Natural killer cell (primary cell): Measurements from ENCODE around the gene ZNF334. TPM values are rescaled to one million over a fixed set of nuclear protein-coding genes. Genes with fewer than 3 reads are reported as not detected.

Experiments used
- ATAC-seq, 3 donors: fragments of 150-1000 bp in 2 of 3; fragments of 200-7000 bp in 1 of 3; cut with Tn5 transposase; 1 replicate in 1 of 3; 2 replicates in 2 of 3; pipeline ENCODE4 v1.10.0; 2021; ENCODE audit warnings: mild to moderate bottlenecking in 2 of 3, moderate library complexity in 2 of 3
- DNase-seq, 2 donors: peaks; one replicate each; pipeline versions ENCODE4 v3.0.0 to v3.0.0-alpha.2; 2013 to 2021; ENCODE audit warnings: mixed read lengths in 1 of 2
- H3K27ac ChIP-seq: one replicate; pipeline ENCODE4 v1.5.1; 2013; ENCODE audit warnings: mild to moderate bottlenecking, low read length
- H3K27me3 ChIP-seq: one replicate; pipeline ENCODE4 v1.6.1; 2013; ENCODE audit warnings: low read length; ENCODE audit not compliant: control insufficient read depth, insufficient read depth
- H3K36me3 ChIP-seq: one replicate; pipeline ENCODE4 v1.6.1; 2013; ENCODE audit warnings: low read length; ENCODE audit not compliant: control insufficient read depth, insufficient read depth
- H3K4me1 ChIP-seq: one replicate; pipeline ENCODE4 v1.6.1; 2013; ENCODE audit warnings: low read length; ENCODE audit not compliant: control insufficient read depth, insufficient read depth
- H3K4me3 ChIP-seq: one replicate; pipeline ENCODE4 v1.5.1; 2013; ENCODE audit warnings: low read length
- H3K9me3 ChIP-seq: one replicate; pipeline ENCODE4 v1.6.1; 2013; ENCODE audit warnings: low read length; ENCODE audit not compliant: control insufficient read depth, insufficient read depth
- H3K27ac Mint-ChIP-seq, 2 donors: one replicate each; pipeline ENCODE4 v1.8.0; 2022; ENCODE audit warnings: mild to moderate bottlenecking in 2 of 2, mixed read lengths in 2 of 2, moderate library complexity in 1 of 2
- H3K27me3 Mint-ChIP-seq, 2 donors: one replicate each; pipeline ENCODE4 v1.8.0; 2022; ENCODE audit warnings: low read depth in 2 of 2, mixed read lengths in 2 of 2
- H3K36me3 Mint-ChIP-seq: one replicate; pipeline ENCODE4 v1.8.0; 2022; ENCODE audit warnings: mixed read lengths
- H3K4me1 Mint-ChIP-seq, 2 donors: one replicate each; pipeline ENCODE4 v1.8.0; 2022; ENCODE audit warnings: mixed read lengths in 2 of 2
- H3K4me3 Mint-ChIP-seq: one replicate; pipeline ENCODE4 v1.8.0; 2022; ENCODE audit warnings: mild to moderate bottlenecking, moderate library complexity, mixed read lengths
- H3K9me3 Mint-ChIP-seq, 2 donors: one replicate each; pipeline ENCODE4 v1.8.0; 2022; ENCODE audit warnings: mixed read lengths in 2 of 2
- WGBS: methylation state at CpG from one replicate; pipeline ENCODE4 v1.1.7; 2013; ENCODE audit warnings: missing lambda C conversion rate; ENCODE audit not compliant: insufficient coverage; 5-methylcytosine and 5-hydroxymethylcytosine counted together
- intact Hi-C: fragments of 100-400 bp; cut with micrococcal nuclease; formaldehyde crosslinking; loops from one replicate; pipeline ENCODE4 v1.14.2; 2022
- total RNA-seq, 4 donors: library from RNA; stranded (reverse); fragments of 120-200 nt in 1 of 4; gene quantifications; one replicate each; pipeline versions ENCODE4 v1.2.3 to v1.2.4, GENCODE V29; 2013 to 2022
- TF ChIP-seq, protein P1 (sequence below): fragments of 200-600 bp; IDR thresholded peaks from one replicate; pipeline ENCODE4 v1.8.0; 2022; ENCODE audit warnings: antibody characterized with exemption

The ZNF334 gene
- total RNA-seq, 3 donors from 2014 or later (not counting 1 experiment from before 2014, with no cell fraction given), result 0.43 to 0.59 (median 0.43) TPM

DNA sequence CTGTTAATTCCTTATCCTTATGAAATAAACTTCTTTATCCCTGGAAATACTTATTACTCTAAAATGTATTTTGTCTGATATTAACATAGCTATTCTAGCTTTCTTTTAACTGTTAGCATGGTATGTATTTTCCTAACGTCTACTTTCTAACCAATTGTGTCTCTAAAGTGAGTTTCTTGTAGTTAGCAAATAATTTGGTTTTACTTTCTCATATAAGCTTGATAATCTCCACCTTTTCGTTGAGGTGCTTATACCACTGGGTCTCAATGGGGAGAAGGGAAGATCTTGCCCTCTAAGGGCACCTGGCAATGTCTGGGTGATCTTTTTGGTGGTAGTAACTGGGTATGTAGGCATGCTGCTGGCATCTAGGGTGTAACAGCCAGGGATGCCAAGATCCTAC is 25.7 kb downstream of the ZNF334 start:
- Mint-ChIP-seq H3K27me3 (peaks cover 32 to 75% of the 10 kb centered on the region in 2 donors), H3K9me3 (no peaks in the 10 kb centered on the region), H3K4me3 (no peak overlapping the region), H3K36me3 (no peaks in the 10 kb centered on the region), H3K4me1 (no peaks in the 10 kb centered on the region), H3K27ac (no peak overlapping the region)
- DNase-seq (no peak), ATAC-seq (no peak)
- no peaks in the 10 kb centered on the region for H3K4me1 ChIP-seq
- 100% methylated on average over 1 of the region's 2 CpGs for WGBS
- intact Hi-C loops, result no loop called here
- H3K9me3 ChIP-seq, result no peaks in the 10 kb centered on the region
- H3K4me3 ChIP-seq, result no peak overlapping the region
- TF ChIP-seq, protein P1, sequence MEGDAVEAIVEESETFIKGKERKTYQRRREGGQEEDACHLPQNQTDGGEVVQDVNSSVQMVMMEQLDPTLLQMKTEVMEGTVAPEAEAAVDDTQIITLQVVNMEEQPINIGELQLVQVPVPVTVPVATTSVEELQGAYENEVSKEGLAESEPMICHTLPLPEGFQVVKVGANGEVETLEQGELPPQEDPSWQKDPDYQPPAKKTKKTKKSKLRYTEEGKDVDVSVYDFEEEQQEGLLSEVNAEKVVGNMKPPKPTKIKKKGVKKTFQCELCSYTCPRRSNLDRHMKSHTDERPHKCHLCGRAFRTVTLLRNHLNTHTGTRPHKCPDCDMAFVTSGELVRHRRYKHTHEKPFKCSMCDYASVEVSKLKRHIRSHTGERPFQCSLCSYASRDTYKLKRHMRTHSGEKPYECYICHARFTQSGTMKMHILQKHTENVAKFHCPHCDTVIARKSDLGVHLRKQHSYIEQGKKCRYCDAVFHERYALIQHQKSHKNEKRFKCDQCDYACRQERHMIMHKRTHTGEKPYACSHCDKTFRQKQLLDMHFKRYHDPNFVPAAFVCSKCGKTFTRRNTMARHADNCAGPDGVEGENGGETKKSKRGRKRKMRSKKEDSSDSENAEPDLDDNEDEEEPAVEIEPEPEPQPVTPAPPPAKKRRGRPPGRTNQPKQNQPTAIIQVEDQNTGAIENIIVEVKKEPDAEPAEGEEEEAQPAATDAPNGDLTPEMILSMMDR, result no peak
- H3K27me3 ChIP-seq, result no peaks in the 10 kb centered on the region
- no peak overlapping the region for H3K27ac ChIP-seq
- no peaks in the 10 kb centered on the region for H3K36me3 ChIP-seq

DNA sequence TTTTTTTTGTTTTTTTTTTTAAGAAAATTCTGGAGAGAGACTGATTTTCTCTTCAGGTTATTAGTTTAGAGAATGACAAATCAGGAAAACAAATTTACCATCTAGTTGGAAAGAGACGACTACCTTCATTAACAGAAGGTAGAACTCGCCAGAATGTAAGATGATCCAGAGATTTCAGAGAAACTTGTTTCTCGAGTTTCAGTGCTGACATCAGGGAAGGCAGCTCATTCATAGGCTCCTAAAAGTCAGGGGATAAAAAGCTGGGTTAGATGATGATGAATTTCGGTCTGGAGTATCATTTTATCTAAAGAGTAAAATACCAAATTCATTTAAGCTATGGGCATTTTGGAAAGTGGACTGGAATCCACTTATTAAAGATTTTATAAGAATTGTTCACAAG is 27.9 kb downstream of the ZNF334 start:
- intact Hi-C loops, result no loop called here
- no peaks in the 10 kb centered on the region for H3K9me3 Mint-ChIP-seq
- H3K4me1 Mint-ChIP-seq, result no peaks in the 10 kb centered on the region

DNA sequence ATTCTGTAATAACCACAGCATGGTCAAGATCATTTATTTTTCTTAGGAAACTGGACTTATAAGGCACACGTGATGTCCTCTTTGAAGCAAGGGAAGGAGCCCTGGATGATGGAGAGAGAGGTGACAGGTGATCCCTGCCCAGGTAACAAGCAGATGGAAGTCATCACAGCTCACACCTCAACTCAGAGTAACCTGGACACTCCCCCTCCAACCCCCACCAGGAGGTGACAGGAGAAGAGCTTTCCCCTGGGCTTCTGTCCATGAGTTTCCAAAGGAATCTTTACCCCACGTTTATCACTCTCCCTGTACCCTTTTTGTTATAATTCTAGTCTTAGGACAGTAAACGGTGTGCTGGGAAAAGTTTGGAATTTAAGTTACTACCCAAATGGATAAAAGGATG is 28.4 kb downstream of the ZNF334 start:
- Histone ChIP-seq H3K36me3 (no peaks in the 10 kb centered on the region), H3K4me3 (no peak overlapping the region), H3K4me1 (no peaks in the 10 kb centered on the region), H3K27ac (no peak overlapping the region), H3K9me3 (no peaks in the 10 kb centered on the region), H3K27me3 (no peaks in the 10 kb centered on the region)
- intact Hi-C loops, result no loop called here
- 88% methylated on average over 2 of the region's 3 CpGs for WGBS
- TF ChIP-seq, protein P1, result no peak
- no peak overlapping the region for H3K4me3 Mint-ChIP-seq
- H3K9me3 Mint-ChIP-seq, result no peaks in the 10 kb centered on the region
- H3K4me1 Mint-ChIP-seq, result no peaks in the 10 kb centered on the region
- H3K27ac Mint-ChIP-seq, result no peak overlapping the region
- DNase-seq, result no peak
- no peak for ATAC-seq
- peaks cover 30 to 75% of the 10 kb centered on the region in 2 donors for H3K27me3 Mint-ChIP-seq
- no peaks in the 10 kb centered on the region for H3K36me3 Mint-ChIP-seq

More for the DNA sequence above, 27.9 kb downstream of the ZNF334 start:
- no peaks in the 10 kb centered on the region for H3K36me3 Mint-ChIP-seq
- Histone ChIP-seq H3K4me3 (no peak overlapping the region), H3K27me3 (no peaks in the 10 kb centered on the region), H3K9me3 (no peaks in the 10 kb centered on the region), H3K27ac (no peak overlapping the region), H3K4me1 (no peaks in the 10 kb centered on the region), H3K36me3 (no peaks in the 10 kb centered on the region)
- 76% methylated on average over 3 of the region's 4 CpGs for WGBS
- TF ChIP-seq, protein P1, result no peak
- ATAC-seq, result no peak
- H3K4me3 Mint-ChIP-seq, result no peak overlapping the region
- DNase-seq, result no peak
- H3K27ac Mint-ChIP-seq, result no peak overlapping the region
- H3K27me3 Mint-ChIP-seq, result peaks cover 30 to 72% of the 10 kb centered on the region in 2 donors

DNA sequence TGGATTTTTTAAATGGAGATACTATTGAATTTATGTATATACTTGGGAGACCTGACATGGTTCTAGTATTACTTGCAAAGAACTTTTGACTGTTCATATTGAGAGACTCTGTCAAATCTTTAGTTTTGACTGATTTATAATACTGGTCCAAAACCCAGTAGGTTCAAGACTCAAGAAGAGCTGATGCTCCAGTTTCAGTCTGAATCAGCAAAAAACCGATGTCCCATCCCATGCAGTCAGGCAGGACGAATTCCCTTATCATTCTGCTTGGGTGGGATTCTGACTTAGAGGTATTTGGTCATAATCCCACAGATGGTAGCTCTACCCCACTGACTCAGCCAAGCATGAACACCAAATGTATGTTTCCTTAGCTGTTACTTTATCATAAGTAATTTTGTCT is 29.5 kb downstream of the ZNF334 start:
- H3K4me1 ChIP-seq, result no peaks in the 10 kb centered on the region
- H3K36me3 Mint-ChIP-seq, result no peaks in the 10 kb centered on the region
- 61% methylated on average over 2 of the region's 2 CpGs for WGBS
- H3K4me1 Mint-ChIP-seq, result no peaks in the 10 kb centered on the region
- H3K9me3 ChIP-seq, result no peaks in the 10 kb centered on the region
- TF ChIP-seq, protein P1, result no peak
- ATAC-seq (no peak), DNase-seq (no peak)
- H3K27ac ChIP-seq, result no peak overlapping the region
- intact Hi-C loops, result no loop called here
- no peak overlapping the region for H3K4me3 Mint-ChIP-seq
- no peak overlapping the region for H3K4me3 ChIP-seq
- no peaks in the 10 kb centered on the region for H3K36me3 ChIP-seq
- no peaks in the 10 kb centered on the region for H3K9me3 Mint-ChIP-seq
- peaks cover 26 to 79% of the 10 kb centered on the region in 2 donors for H3K27me3 Mint-ChIP-seq
- no peak overlapping the region for H3K27ac Mint-ChIP-seq
- H3K27me3 ChIP-seq, result no peaks in the 10 kb centered on the region
